Measurements from ENCODE around the gene AGFG2.

DNA sequence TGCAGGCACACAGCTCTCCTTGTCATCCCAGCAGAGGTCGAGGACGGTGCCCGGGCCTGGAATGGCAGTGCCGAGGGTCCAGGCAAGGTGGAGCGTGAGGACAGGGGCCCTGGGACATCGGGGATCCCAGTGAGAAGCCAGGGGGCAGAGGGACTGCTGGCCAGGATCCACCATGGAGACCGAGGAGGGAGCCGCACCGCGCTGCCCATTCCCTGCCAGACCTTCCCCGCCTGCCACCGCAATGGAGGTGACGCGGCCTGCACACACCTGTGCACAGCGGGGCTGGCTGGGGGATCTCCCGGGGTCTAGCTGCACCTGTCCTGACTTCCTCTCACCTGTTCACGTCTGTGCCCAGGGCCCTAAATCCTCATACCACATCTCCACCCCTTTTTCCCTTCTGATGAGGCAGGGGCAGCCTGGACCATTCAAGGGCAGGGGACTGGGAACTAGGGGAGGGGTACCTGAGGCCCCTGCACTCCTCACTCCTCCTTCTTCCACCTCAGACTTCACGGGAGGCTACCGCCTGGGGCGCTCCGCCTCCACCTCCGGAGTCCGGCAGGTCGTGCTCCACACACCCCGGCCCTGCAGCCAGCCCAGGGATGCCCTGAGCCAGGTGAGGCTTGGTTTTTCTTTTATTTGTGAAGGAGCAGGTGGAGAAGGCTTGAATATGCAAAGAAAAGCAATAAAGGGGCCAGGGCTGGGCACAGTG lies 48.4 kb upstream of the AGFG2 start:
- TF ChIP-seq, protein P1, sequence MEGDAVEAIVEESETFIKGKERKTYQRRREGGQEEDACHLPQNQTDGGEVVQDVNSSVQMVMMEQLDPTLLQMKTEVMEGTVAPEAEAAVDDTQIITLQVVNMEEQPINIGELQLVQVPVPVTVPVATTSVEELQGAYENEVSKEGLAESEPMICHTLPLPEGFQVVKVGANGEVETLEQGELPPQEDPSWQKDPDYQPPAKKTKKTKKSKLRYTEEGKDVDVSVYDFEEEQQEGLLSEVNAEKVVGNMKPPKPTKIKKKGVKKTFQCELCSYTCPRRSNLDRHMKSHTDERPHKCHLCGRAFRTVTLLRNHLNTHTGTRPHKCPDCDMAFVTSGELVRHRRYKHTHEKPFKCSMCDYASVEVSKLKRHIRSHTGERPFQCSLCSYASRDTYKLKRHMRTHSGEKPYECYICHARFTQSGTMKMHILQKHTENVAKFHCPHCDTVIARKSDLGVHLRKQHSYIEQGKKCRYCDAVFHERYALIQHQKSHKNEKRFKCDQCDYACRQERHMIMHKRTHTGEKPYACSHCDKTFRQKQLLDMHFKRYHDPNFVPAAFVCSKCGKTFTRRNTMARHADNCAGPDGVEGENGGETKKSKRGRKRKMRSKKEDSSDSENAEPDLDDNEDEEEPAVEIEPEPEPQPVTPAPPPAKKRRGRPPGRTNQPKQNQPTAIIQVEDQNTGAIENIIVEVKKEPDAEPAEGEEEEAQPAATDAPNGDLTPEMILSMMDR (IDR thresholded peaks at IDR 0.05), result no peak
- no peak for TF ChIP-seq POLR2A (IDR thresholded peaks at IDR 0.05)
